ENCODE data around the gene CA14. TPM values are rescaled to one million over a fixed set of nuclear protein-coding genes. Genes with fewer than 3 reads are reported as not detected.

CA14 gene
- total and polyA plus RNA-seq, 9 of the 15 experiments (the other 6 are each of a cell fraction or from before 2014, with no cell fraction given) = 0.13 to 0.57 (median 0.26) TPM; not detected in 1

GRCh38 chr1:150235852-150236613 is 21.5 kb upstream of the CA14 start, which contains the start of gene ANP32E (continued):
- TF ChIP-seq NR0B1 (IDR thresholded peaks at IDR 0.05; ENCODE audit: partially characterized antibody) (no peak), NBN (IDR thresholded peaks at IDR 0.05; ENCODE audit: low read depth) (peak; percentile 91), MTF1 (CRISPR knock-in tag; IDR thresholded peaks at IDR 0.05; ENCODE audit: borderline replicate concordance) (no peak), RBBP5 (IDR thresholded peaks at IDR 0.05; ENCODE audit: borderline replicate concordance, insufficient read depth, low read length, poor library complexity, severe bottlenecking) (no peak), FOXK1 (CRISPR knock-in tag; IDR thresholded peaks at IDR 0.05; ENCODE audit: borderline replicate concordance) (0 out of 2 replicates have a peak, but pooled peaks have one; percentile 74), DPF2 (IDR thresholded peaks at IDR 0.05) (peak; percentile 62), YY1 (IDR thresholded peaks at IDR 0.05; ENCODE audit: borderline replicate concordance in 1 of 3, control insufficient read depth in 1 of 3, extremely low read depth in 1 of 3, insufficient read depth in 3 of 3, insufficient read length in 1 of 3, insufficient replicate concordance in 2 of 3, low read depth in 1 of 3, low read length in 2 of 3) (peak; percentile 69 to 96 (median 93)), ZSCAN29 (IDR thresholded peaks at IDR 0.05) (no peak), FOXK2 (conservative IDR thresholded peaks at IDR 0.05 in 1 of 2, IDR thresholded peaks at IDR 0.05 in 1 of 2; ENCODE audit: low read depth in 2 of 2) (peak in 1 of 2 experiments; percentile 83; a peak in 3 of 4 replicates), TBP (optimal IDR thresholded peaks at IDR 0.05; ENCODE audit: low read depth, low read length) (peak; percentile 99), ZNF24 (IDR thresholded peaks at IDR 0.05) (no peak), RBM25 (IDR thresholded peaks at IDR 0.05; ENCODE audit: low read depth, low read length, severe bottlenecking) (peak; percentile 96), MEIS2 (IDR thresholded peaks at IDR 0.05; ENCODE audit: partially characterized antibody) (peak; percentile 12), MAFK (IDR thresholded peaks at IDR 0.05; ENCODE audit: low read length) (no peak), BDP1 (IDR thresholded peaks at IDR 0.05; ENCODE audit: insufficient read depth, insufficient read length) (no peak), TAF9B (IDR thresholded peaks at IDR 0.05; ENCODE audit: partially characterized antibody) (peak; percentile 100), PHTF2 (CRISPR knock-in tag; IDR thresholded peaks at IDR 0.05) (no peak), NFYB (IDR thresholded peaks at IDR 0.05; ENCODE audit: extremely low read depth, insufficient read length) (peak; percentile 100), RB1 (IDR thresholded peaks at IDR 0.05; ENCODE audit: low read depth) (peak; percentile 81; the same call in 1 of the 2 replicates), DNMT1 (IDR thresholded peaks at IDR 0.05) (no peak), ETV1 (tag; conservative IDR thresholded peaks at IDR 0.05; ENCODE audit: low read depth) (no peak; the same call in 1 of the 2 replicates), C11orf30 (IDR thresholded peaks at IDR 0.05; ENCODE audit: low read depth) (0 out of 2 replicates have a peak, but pooled peaks have one; percentile 9), MIER1 (IDR thresholded peaks at IDR 0.05; ENCODE audit: low read depth) (no peak), ZNF239 (CRISPR knock-in tag; IDR thresholded peaks at IDR 0.05) (no peak)

All from K562 (cell line).